ENCODE results near the gene GP1BA.
A peak's percentile ranks its signal among the peaks of the same experiment; 100 is the strongest.

GP1BA gene

DNA sequence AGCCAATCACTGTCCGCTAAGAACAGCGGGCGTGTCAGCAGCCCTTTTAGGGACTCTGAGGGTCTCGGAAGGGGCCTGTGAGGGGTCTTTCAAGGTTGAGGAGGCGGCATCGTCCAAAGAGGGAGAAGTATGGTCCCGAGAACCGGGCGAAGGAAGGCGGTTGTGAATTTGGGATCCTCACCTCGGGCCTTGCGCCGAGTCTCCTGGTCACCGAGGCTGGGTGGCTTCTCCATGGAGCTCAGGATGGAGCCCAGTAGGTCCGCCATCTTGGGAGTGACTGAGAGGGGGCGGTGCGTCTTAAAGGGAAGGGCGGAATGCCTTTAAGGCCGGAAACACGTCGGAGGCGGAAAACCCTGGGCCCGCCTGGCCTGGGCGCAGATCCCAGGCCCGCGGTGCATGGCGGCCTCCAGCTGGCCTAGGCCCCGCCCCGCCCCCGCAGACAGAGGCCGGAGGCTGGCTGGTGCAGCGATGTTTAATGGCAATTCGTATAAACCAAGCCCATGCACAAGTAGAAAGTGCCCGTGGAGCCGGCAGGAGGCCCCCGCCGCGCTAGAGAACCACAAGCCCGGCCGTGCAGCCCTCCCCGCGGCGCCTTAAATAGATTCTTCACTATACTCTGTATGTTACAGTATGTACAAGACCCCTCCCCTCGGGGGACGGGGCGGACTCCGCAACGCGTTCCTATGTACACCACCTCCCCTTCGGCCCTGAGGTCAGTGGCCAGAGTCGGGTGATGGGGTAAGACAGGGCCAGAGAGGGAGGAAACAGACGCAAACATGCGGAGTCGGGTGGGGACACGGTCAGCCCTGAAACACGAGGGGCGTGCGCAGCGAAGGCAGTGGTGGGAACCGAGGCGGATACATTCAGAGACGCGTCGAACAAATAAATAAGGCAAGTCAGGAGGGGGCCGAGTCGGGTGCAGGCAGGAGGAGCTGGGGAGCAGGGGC lies 35.7 kb downstream of the GP1BA start, which contains the start of gene SPAG7 (continued):
- TF ChIP-seq PATZ1 (tag by site-specific recombination; IDR thresholded peaks at IDR 0.05), result peak; percentile 85
- TF ChIP-seq SETDB1 (IDR thresholded peaks at IDR 0.05; ENCODE audit: insufficient read length, low read length), result peak; percentile 7
- TF ChIP-seq ZNF621 (tag by site-specific recombination; IDR thresholded peaks at IDR 0.05), result no peak
- TF ChIP-seq ZNF335 (tag by site-specific recombination; conservative IDR thresholded peaks at IDR 0.05), result peak; percentile 98
- TF ChIP-seq MEIS1 (CRISPR knock-in tag; IDR thresholded peaks at IDR 0.05; ENCODE audit: borderline replicate concordance), result no peak
- TF ChIP-seq ZEB2 (tag by site-specific recombination; IDR thresholded peaks at IDR 0.05), result peak; percentile 42; the same call in 1 of the 2 replicates
- no peak for TF ChIP-seq ZNF214 (tag by site-specific recombination; IDR thresholded peaks at IDR 0.05; ENCODE audit: borderline replicate concordance)
- TF ChIP-seq KLF9 (tag by site-specific recombination; IDR thresholded peaks at IDR 0.05; ENCODE audit: low read depth), result peak; percentile 91
- TF ChIP-seq ZNF558 (tag by site-specific recombination; IDR thresholded peaks at IDR 0.05), result no peak
- TF ChIP-seq ZNF2 (tag by site-specific recombination; IDR thresholded peaks at IDR 0.05), result peak; percentile 92
- TF ChIP-seq ZNF561 (tag by site-specific recombination; IDR thresholded peaks at IDR 0.05; ENCODE audit: borderline replicate concordance), result peak; percentile 82; the same call in 1 of the 2 replicates
- TF ChIP-seq ZBTB44 (tag by site-specific recombination; IDR thresholded peaks at IDR 0.05), result peak; percentile 93
- TF ChIP-seq ZNF529 (tag by site-specific recombination; IDR thresholded peaks at IDR 0.05; ENCODE audit: insufficient replicate concordance), result no peak
- peak; percentile 92 for TF ChIP-seq ZIC2 (tag by site-specific recombination; IDR thresholded peaks at IDR 0.05)
- peak; percentile 98 for TF ChIP-seq YY1 (tag by site-specific recombination; IDR thresholded peaks at IDR 0.05)
- peak; percentile 81; the same call in 1 of the 2 replicates for TF ChIP-seq ZNF76 (tag by site-specific recombination; IDR thresholded peaks at IDR 0.05; ENCODE audit: borderline replicate concordance, low read depth)
- peak; percentile 40; the same call in 1 of the 2 replicates for TF ChIP-seq ZNF391 (tag by site-specific recombination; IDR thresholded peaks at IDR 0.05; ENCODE audit: borderline replicate concordance, low read depth)
- peak; percentile 82 for TF ChIP-seq IKZF3 (tag by site-specific recombination; IDR thresholded peaks at IDR 0.05)
- no peak for TF ChIP-seq HOXD13 (CRISPR knock-in tag; IDR thresholded peaks at IDR 0.05; ENCODE audit: borderline replicate concordance)
- no peak for TF ChIP-seq ZNF514 (tag by site-specific recombination; IDR thresholded peaks at IDR 0.05)
- TF ChIP-seq ZNF354C (tag by site-specific recombination; IDR thresholded peaks at IDR 0.05; ENCODE audit: borderline replicate concordance, low read depth), result no peak
- TF ChIP-seq ZNF596 (tag by site-specific recombination; IDR thresholded peaks at IDR 0.05), result no peak
- TF ChIP-seq ZNF768 (tag by site-specific recombination; IDR thresholded peaks at IDR 0.05), result no peak
- peak; percentile 39; the same call in 1 of the 2 replicates for TF ChIP-seq GLIS2 (tag by site-specific recombination; IDR thresholded peaks at IDR 0.05)
- no peak for TF ChIP-seq ZNF645 (tag by site-specific recombination; IDR thresholded peaks at IDR 0.05)
- TF ChIP-seq, protein P1, sequence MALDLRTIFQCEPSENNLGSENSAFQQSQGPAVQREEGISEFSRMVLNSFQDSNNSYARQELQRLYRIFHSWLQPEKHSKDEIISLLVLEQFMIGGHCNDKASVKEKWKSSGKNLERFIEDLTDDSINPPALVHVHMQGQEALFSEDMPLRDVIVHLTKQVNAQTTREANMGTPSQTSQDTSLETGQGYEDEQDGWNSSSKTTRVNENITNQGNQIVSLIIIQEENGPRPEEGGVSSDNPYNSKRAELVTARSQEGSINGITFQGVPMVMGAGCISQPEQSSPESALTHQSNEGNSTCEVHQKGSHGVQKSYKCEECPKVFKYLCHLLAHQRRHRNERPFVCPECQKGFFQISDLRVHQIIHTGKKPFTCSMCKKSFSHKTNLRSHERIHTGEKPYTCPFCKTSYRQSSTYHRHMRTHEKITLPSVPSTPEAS (tag by site-specific recombination; IDR thresholded peaks at IDR 0.05), result no peak
- no peak for TF ChIP-seq ZNF302 (tag by site-specific recombination; IDR thresholded peaks at IDR 0.05; ENCODE audit: low read depth)
- TF ChIP-seq ZNF707 (tag by site-specific recombination; IDR thresholded peaks at IDR 0.05), result no peak
- no peak for TF ChIP-seq HOXC10 (CRISPR knock-in tag; IDR thresholded peaks at IDR 0.05)
- TF ChIP-seq GLI2 (tag by site-specific recombination; IDR thresholded peaks at IDR 0.05; ENCODE audit: borderline replicate concordance, low read depth), result no peak
- TF ChIP-seq KLF1 (tag by site-specific recombination; IDR thresholded peaks at IDR 0.05), result peak; percentile 62
- peak; percentile 67 for TF ChIP-seq ZNF24 (tag by site-specific recombination; IDR thresholded peaks at IDR 0.05)
- 0 out of 2 replicates have a peak, but pooled peaks have one; percentile 26 for TF ChIP-seq FEZF1 (tag by site-specific recombination; IDR thresholded peaks at IDR 0.05)
- no peak for TF ChIP-seq ZNF211 (tag by site-specific recombination; IDR thresholded peaks at IDR 0.05; ENCODE audit: low read depth)
- no peak for TF ChIP-seq TRIM28 (IDR thresholded peaks at IDR 0.05; ENCODE audit: borderline replicate concordance, low read length)

Measured in HEK293 (cell line).